ENCODE results near the gene PRSS57. TPM values are rescaled to one million over a fixed set of nuclear protein-coding genes. Genes with fewer than 3 reads are reported as not detected.

Gene PRSS57
- total and polyA plus RNA-seq, 9 donors: 0.07 to 0.33 TPM; not detected in 7

DNA sequence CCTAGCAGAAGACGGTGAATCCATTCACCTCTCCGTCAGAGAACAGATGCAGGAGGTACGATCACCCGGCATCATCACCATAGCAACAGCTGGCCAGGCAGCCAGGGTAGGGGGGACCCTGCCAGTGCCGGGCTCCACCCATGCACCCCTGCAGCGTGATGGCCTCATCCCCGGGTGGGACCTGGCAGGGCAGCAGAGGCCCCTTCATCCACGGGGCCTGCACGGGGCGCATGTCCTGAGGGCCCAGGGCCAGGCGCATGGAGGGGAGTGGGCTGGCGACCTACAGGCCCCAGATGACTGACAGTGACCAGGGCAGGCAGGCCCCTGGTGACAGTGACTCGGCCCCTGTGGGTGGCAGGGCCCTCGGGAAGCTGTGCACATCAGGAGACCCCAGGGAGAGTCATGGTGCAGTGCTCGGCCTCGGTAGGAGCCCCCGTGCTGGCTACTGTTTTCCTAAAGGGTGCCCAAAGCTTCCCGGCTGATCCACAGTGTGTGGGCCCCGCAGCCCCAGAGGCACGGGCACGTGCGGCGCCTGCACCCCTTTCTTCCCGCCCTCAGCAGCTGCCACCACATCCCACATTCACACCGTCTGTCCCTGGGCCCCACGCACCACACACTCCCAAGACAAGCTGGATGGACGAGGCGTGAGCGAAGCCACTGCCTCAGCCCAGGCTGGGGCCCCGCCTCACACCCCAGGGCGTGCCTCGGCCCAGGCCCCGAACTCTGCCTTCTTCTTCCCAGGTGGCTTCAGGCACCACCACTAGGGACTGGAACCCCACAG is 37.0 kb downstream of the PRSS57 start:
- Histone ChIP-seq H3K27ac (no peak overlapping the region), H3K9me3 (no peaks in the 10 kb centered on the region), H3K4me3 (no peak overlapping the region), H3K27me3 (no peaks in the 10 kb centered on the region), H3K4me1 (ENCODE audit: insufficient read depth) (peaks cover 27% of the 10 kb centered on the region), H3K36me3 (no peaks in the 10 kb centered on the region)
- TF ChIP-seq EP300 (IDR thresholded peaks at IDR 0.05) (no peak), CTCF (IDR thresholded peaks at IDR 0.05) (no peak), POLR2A (IDR thresholded peaks at IDR 0.05) (no peak)
- intact Hi-C loops (cut with DNase I): no loop called here
- 77 to 83% (median 81%) methylated on average over 32 to 33 of the region's 33 CpGs for WGBS, 3 donors
- DNase-seq: no peak

- DNase-seq: no peak
- Histone ChIP-seq H3K27me3 (no peaks in the 10 kb centered on the region), H3K9me3 (no peaks in the 10 kb centered on the region), H3K27ac (no peak overlapping the region), H3K36me3 (no peaks in the 10 kb centered on the region), H3K4me1 (ENCODE audit: insufficient read depth) (peaks cover 27% of the 10 kb centered on the region), H3K4me3 (no peak overlapping the region)
- TF ChIP-seq EP300 (IDR thresholded peaks at IDR 0.05): no peak
- no peak for TF ChIP-seq POLR2A (IDR thresholded peaks at IDR 0.05)
- no peak for TF ChIP-seq CTCF (IDR thresholded peaks at IDR 0.05)
- intact Hi-C loops (cut with DNase I): no loop called here
- WGBS, 3 donors: 73 to 81% (median 76%) methylated on average over 17 to 19 of the region's 19 CpGs
These were observed 37.6 kb downstream of the PRSS57 start for GRCh38 chr19:657611-658010.

- H3K4me3 ChIP-seq: no peak overlapping the region
- H3K27ac ChIP-seq: no peak overlapping the region
- TF ChIP-seq EP300 (IDR thresholded peaks at IDR 0.05) (no peak), CTCF (IDR thresholded peaks at IDR 0.05) (no peak), POLR2A (IDR thresholded peaks at IDR 0.05) (no peak)
- WGBS, 3 donors: 68 to 79% (median 72%) methylated on average over 43 of the region's 43 CpGs
- no peaks in the 10 kb centered on the region for H3K36me3 ChIP-seq
- no peak for DNase-seq
- intact Hi-C loops (cut with DNase I): no loop called here
- H3K27me3 ChIP-seq: no peaks in the 10 kb centered on the region
- peaks cover 27% of the 10 kb centered on the region for H3K4me1 ChIP-seq (ENCODE audit: insufficient read depth)
- H3K9me3 ChIP-seq: no peaks in the 10 kb centered on the region
These were observed 38.3 kb downstream of the PRSS57 start for GRCh38 chr19:656751-657559.

- H3K27ac ChIP-seq: no peak overlapping the region
- H3K4me1 ChIP-seq (ENCODE audit: insufficient read depth): peaks cover 18% of the 10 kb centered on the region
- 69 to 77% (median 71%) methylated on average over 17 of the region's 17 CpGs for WGBS, 3 donors
These were observed 39.6 kb downstream of the PRSS57 start for GRCh38 chr19:655691-656090.

More at GRCh38 chr19:655691-656090, 39.6 kb downstream of the PRSS57 start:
- Histone ChIP-seq H3K36me3 (no peaks in the 10 kb centered on the region), H3K4me3 (no peak overlapping the region), H3K27me3 (no peaks in the 10 kb centered on the region), H3K9me3 (no peaks in the 10 kb centered on the region)
- TF ChIP-seq EP300 (IDR thresholded peaks at IDR 0.05) (no peak), POLR2A (IDR thresholded peaks at IDR 0.05) (no peak), CTCF (IDR thresholded peaks at IDR 0.05) (no peak)
- intact Hi-C loops (cut with DNase I): no loop called here
- DNase-seq: no peak
